ENCODE results near the gene ENOX1.

ENOX1 gene

GRCh38 chr13:43240278-43240677, 546.5 kb downstream of the ENOX1 start:
- Histone ChIP-seq H3K9me3 (ENCODE audit: control extremely low read depth in 1 of 5, control insufficient read depth in 4 of 5, insufficient read depth in 2 of 5, low read depth in 1 of 5, low read length in 4 of 5) (no peaks in the 10 kb centered on the region), H3K4me1 (ENCODE audit: control extremely low read depth in 1 of 4, control insufficient read depth in 4 of 4, insufficient read depth in 4 of 4, low read length in 3 of 4) (peaks cover 0 to 22% (median 13%) of the 10 kb centered on the region in 4 experiments), H3K27me3 (replicated peaks in 2 of 5; ENCODE audit: control insufficient read depth in 4 of 5, insufficient read depth in 5 of 5, low read length in 4 of 5) (no peaks in the 10 kb centered on the region), H3K27ac (ENCODE audit: insufficient read depth in 1 of 2, low read depth in 1 of 2, low read length in 2 of 2, poor library complexity in 1 of 2, severe bottlenecking in 2 of 2) (no peak overlapping the region), H3K36me3 (ENCODE audit: control insufficient read depth in 4 of 4, insufficient read depth in 4 of 4, low read length in 3 of 4) (no peaks in the 10 kb centered on the region), H3K4me3 (ENCODE audit: control insufficient read depth in 1 of 7, extremely low read depth in 1 of 7, insufficient read depth in 4 of 7, low read depth in 2 of 7, low read length in 6 of 7) (no peak overlapping the region)
- DNase-seq, result peak in 2 of 3 donors; percentile 16 to 36
- CTCF ChIA-PET, result interaction anchor here (0.7 kb wide), 1 partner anchor 247 kb away, joined by 4 read pairs; no protein-coding TSS in a partner anchor
- POLR2A ChIA-PET, result no interaction called here

- CTCF ChIA-PET, result no interaction called here
- POLR2A ChIA-PET, result no interaction called here
Measured at GRCh38 chr13:43239275-43239840, 547.4 kb downstream of the ENOX1 start.

GRCh38 chr13:43238341-43239083, 548.3 kb downstream of the ENOX1 start:
- DNase-seq, result no peak
- POLR2A ChIA-PET, result no interaction called here
- CTCF ChIA-PET, result no interaction called here
- Histone ChIP-seq H3K4me1 (ENCODE audit: control extremely low read depth in 1 of 4, control insufficient read depth in 4 of 4, insufficient read depth in 4 of 4, low read length in 3 of 4) (peaks cover 0 to 11% (median 6%) of the 10 kb centered on the region in 4 experiments), H3K4me3 (ENCODE audit: control insufficient read depth in 1 of 7, extremely low read depth in 1 of 7, insufficient read depth in 4 of 7, low read depth in 2 of 7, low read length in 6 of 7) (no peak overlapping the region), H3K27ac (ENCODE audit: insufficient read depth in 1 of 2, low read depth in 1 of 2, low read length in 2 of 2, poor library complexity in 1 of 2, severe bottlenecking in 2 of 2) (no peak overlapping the region), H3K27me3 (replicated peaks in 2 of 5; ENCODE audit: control insufficient read depth in 4 of 5, insufficient read depth in 5 of 5, low read length in 4 of 5) (no peaks in the 10 kb centered on the region), H3K9me3 (ENCODE audit: control extremely low read depth in 1 of 5, control insufficient read depth in 4 of 5, insufficient read depth in 2 of 5, low read depth in 1 of 5, low read length in 4 of 5) (no peaks in the 10 kb centered on the region), H3K36me3 (ENCODE audit: control insufficient read depth in 4 of 4, insufficient read depth in 4 of 4, low read length in 3 of 4) (no peaks in the 10 kb centered on the region)
- no CpG with 5 or more reads among the region's 2 CpGs for WGBS (ENCODE audit: insufficient coverage)

More at GRCh38 chr13:43239275-43239840, 547.4 kb downstream of the ENOX1 start:
- Histone ChIP-seq H3K27ac (ENCODE audit: insufficient read depth in 1 of 2, low read depth in 1 of 2, low read length in 2 of 2, poor library complexity in 1 of 2, severe bottlenecking in 2 of 2) (no peak overlapping the region), H3K27me3 (replicated peaks in 2 of 5; ENCODE audit: control insufficient read depth in 4 of 5, insufficient read depth in 5 of 5, low read length in 4 of 5) (no peaks in the 10 kb centered on the region), H3K36me3 (ENCODE audit: control insufficient read depth in 4 of 4, insufficient read depth in 4 of 4, low read length in 3 of 4) (no peaks in the 10 kb centered on the region), H3K4me1 (ENCODE audit: control extremely low read depth in 1 of 4, control insufficient read depth in 4 of 4, insufficient read depth in 4 of 4, low read length in 3 of 4) (peaks cover 0 to 18% (median 9%) of the 10 kb centered on the region in 4 experiments), H3K4me3 (ENCODE audit: control insufficient read depth in 1 of 7, extremely low read depth in 1 of 7, insufficient read depth in 4 of 7, low read depth in 2 of 7, low read length in 6 of 7) (no peak overlapping the region), H3K9me3 (ENCODE audit: control extremely low read depth in 1 of 5, control insufficient read depth in 4 of 5, insufficient read depth in 2 of 5, low read depth in 1 of 5, low read length in 4 of 5) (no peaks in the 10 kb centered on the region)
- no peak for DNase-seq

GRCh38 chr13:43237616-43238015, 549.2 kb downstream of the ENOX1 start:
- WGBS (ENCODE audit: insufficient coverage), result 100% methylated on average over 2 of the region's 4 CpGs
- Histone ChIP-seq H3K27me3 (replicated peaks in 2 of 5; ENCODE audit: control insufficient read depth in 4 of 5, insufficient read depth in 5 of 5, low read length in 4 of 5) (no peaks in the 10 kb centered on the region), H3K4me1 (ENCODE audit: control extremely low read depth in 1 of 4, control insufficient read depth in 4 of 4, insufficient read depth in 4 of 4, low read length in 3 of 4) (peaks cover 0 to 6% (median 2%) of the 10 kb centered on the region in 4 experiments), H3K36me3 (ENCODE audit: control insufficient read depth in 4 of 4, insufficient read depth in 4 of 4, low read length in 3 of 4) (no peaks in the 10 kb centered on the region), H3K9me3 (ENCODE audit: control extremely low read depth in 1 of 5, control insufficient read depth in 4 of 5, insufficient read depth in 2 of 5, low read depth in 1 of 5, low read length in 4 of 5) (no peaks in the 10 kb centered on the region), H3K4me3 (ENCODE audit: control insufficient read depth in 1 of 7, extremely low read depth in 1 of 7, insufficient read depth in 4 of 7, low read depth in 2 of 7, low read length in 6 of 7) (no peak overlapping the region), H3K27ac (ENCODE audit: insufficient read depth in 1 of 2, low read depth in 1 of 2, low read length in 2 of 2, poor library complexity in 1 of 2, severe bottlenecking in 2 of 2) (no peak overlapping the region)
- ChIA-PET POLR2A (no interaction called here), CTCF (no interaction called here)
- DNase-seq, result no peak

GRCh38 chr13:43235028-43235427, 551.7 kb downstream of the ENOX1 start:
- no CpG with 5 or more reads among the region's 1 CpG for WGBS (ENCODE audit: insufficient coverage)

GRCh38 chr13:43232873-43233265, 553.9 kb downstream of the ENOX1 start:
- Histone ChIP-seq H3K4me1 (ENCODE audit: control extremely low read depth in 1 of 4, control insufficient read depth in 4 of 4, insufficient read depth in 4 of 4, low read length in 3 of 4) (peaks cover 0 to 4% (median 4%) of the 10 kb centered on the region in 4 experiments), H3K27ac (ENCODE audit: insufficient read depth in 1 of 2, low read depth in 1 of 2, low read length in 2 of 2, poor library complexity in 1 of 2, severe bottlenecking in 2 of 2) (no peak overlapping the region), H3K27me3 (replicated peaks in 2 of 5; ENCODE audit: control insufficient read depth in 4 of 5, insufficient read depth in 5 of 5, low read length in 4 of 5) (no peaks in the 10 kb centered on the region), H3K9me3 (ENCODE audit: control extremely low read depth in 1 of 5, control insufficient read depth in 4 of 5, insufficient read depth in 2 of 5, low read depth in 1 of 5, low read length in 4 of 5) (no peaks in the 10 kb centered on the region), H3K4me3 (ENCODE audit: control insufficient read depth in 1 of 7, extremely low read depth in 1 of 7, insufficient read depth in 4 of 7, low read depth in 2 of 7, low read length in 6 of 7) (no peak overlapping the region), H3K36me3 (ENCODE audit: control insufficient read depth in 4 of 4, insufficient read depth in 4 of 4, low read length in 3 of 4) (no peaks in the 10 kb centered on the region)
- no CpG with 5 or more reads among the region's 1 CpG for WGBS (ENCODE audit: insufficient coverage)
- no peak for DNase-seq
- CTCF ChIA-PET, result interaction anchor here (1.1 kb wide), 1 partner anchor 21 kb away, joined by 3 read pairs; no protein-coding TSS in a partner anchor
- POLR2A ChIA-PET, result no interaction called here

More at GRCh38 chr13:43235028-43235427, 551.7 kb downstream of the ENOX1 start:
- Histone ChIP-seq H3K9me3 (ENCODE audit: control extremely low read depth in 1 of 5, control insufficient read depth in 4 of 5, insufficient read depth in 2 of 5, low read depth in 1 of 5, low read length in 4 of 5) (no peaks in the 10 kb centered on the region), H3K4me1 (ENCODE audit: control extremely low read depth in 1 of 4, control insufficient read depth in 4 of 4, insufficient read depth in 4 of 4, low read length in 3 of 4) (peaks cover 0 to 4% (median 4%) of the 10 kb centered on the region in 4 experiments), H3K36me3 (ENCODE audit: control insufficient read depth in 4 of 4, insufficient read depth in 4 of 4, low read length in 3 of 4) (no peaks in the 10 kb centered on the region), H3K4me3 (ENCODE audit: control insufficient read depth in 1 of 7, extremely low read depth in 1 of 7, insufficient read depth in 4 of 7, low read depth in 2 of 7, low read length in 6 of 7) (no peak overlapping the region), H3K27me3 (replicated peaks in 2 of 5; ENCODE audit: control insufficient read depth in 4 of 5, insufficient read depth in 5 of 5, low read length in 4 of 5) (no peaks in the 10 kb centered on the region), H3K27ac (ENCODE audit: insufficient read depth in 1 of 2, low read depth in 1 of 2, low read length in 2 of 2, poor library complexity in 1 of 2, severe bottlenecking in 2 of 2) (no peak overlapping the region)
- POLR2A ChIA-PET, result no interaction called here
- no peak for DNase-seq
- CTCF ChIA-PET, result no interaction called here

- no peaks in the 10 kb centered on the region for H3K36me3 ChIP-seq (ENCODE audit: control insufficient read depth in 4 of 4, insufficient read depth in 4 of 4, low read length in 3 of 4)
- CTCF ChIA-PET, result interaction anchor here (1.1 kb wide), 1 partner anchor 22 kb away, joined by 3 read pairs; no protein-coding TSS in a partner anchor
- H3K4me1 ChIP-seq (ENCODE audit: control extremely low read depth in 1 of 4, control insufficient read depth in 4 of 4, insufficient read depth in 4 of 4, low read length in 3 of 4), result peaks cover 0 to 4% (median 4%) of the 10 kb centered on the region in 4 experiments
- H3K27ac ChIP-seq (ENCODE audit: insufficient read depth in 1 of 2, low read depth in 1 of 2, low read length in 2 of 2, poor library complexity in 1 of 2, severe bottlenecking in 2 of 2), result no peak overlapping the region
- H3K9me3 ChIP-seq (ENCODE audit: control extremely low read depth in 1 of 5, control insufficient read depth in 4 of 5, insufficient read depth in 2 of 5, low read depth in 1 of 5, low read length in 4 of 5), result no peaks in the 10 kb centered on the region
- no peak for DNase-seq
- no peak overlapping the region for H3K4me3 ChIP-seq (ENCODE audit: control insufficient read depth in 1 of 7, extremely low read depth in 1 of 7, insufficient read depth in 4 of 7, low read depth in 2 of 7, low read length in 6 of 7)
- POLR2A ChIA-PET, result no interaction called here
- WGBS (ENCODE audit: insufficient coverage), result 93% methylated on average over 2 of the region's 5 CpGs
- H3K27me3 ChIP-seq (replicated peaks in 2 of 5; ENCODE audit: control insufficient read depth in 4 of 5, insufficient read depth in 5 of 5, low read length in 4 of 5), result no peaks in the 10 kb centered on the region
Measured at GRCh38 chr13:43232144-43232872, 554.5 kb downstream of the ENOX1 start.
